Keratinocyte (primary cell): Measurements from ENCODE around the gene ALK. TPM values are rescaled to one million over a fixed set of nuclear protein-coding genes. Genes with fewer than 3 reads are reported as not detected.

Experiments
- DNase-seq: peaks from one replicate; pipeline ENCODE4 v3.0.0-alpha.2; 2011; ENCODE audit warnings: low read depth, missing footprints, low spot score
- FAIRE-seq: peaks from 2 replicates; lab custom pipeline; 2011; peaks lifted over from hg19 to GRCh38; lab: Jason Lieb, UNC
- H2AFZ ChIP-seq: 2 replicates; pipeline ENCODE4 v1.6.0; 2012; ENCODE audit warnings: low read length, control low read depth, inconsistent platforms; ENCODE audit not compliant: control insufficient read depth
- H3K27ac ChIP-seq: 2 replicates; pipeline ENCODE4 v1.5.1; 2011; ENCODE audit warnings: low read length; ENCODE audit not compliant: control insufficient read depth, insufficient read depth
- H3K27me3 ChIP-seq: 3 replicates; pipeline ENCODE4 v1.6.0; 2011; ENCODE audit warnings: low read length; ENCODE audit not compliant: control insufficient read depth, insufficient read depth; ENCODE audit errors: extremely low read depth
- H3K36me3 ChIP-seq, 2 experiments: 2 replicates in 1 of 2; 3 replicates in 1 of 2; pipeline ENCODE4 v1.5.1; 2011; ENCODE audit warnings: low read length in 2 of 2, mild to moderate bottlenecking in 1 of 2; ENCODE audit not compliant: control insufficient read depth in 2 of 2, insufficient read depth in 2 of 2; ENCODE audit errors: extremely low read depth in 1 of 2
- H3K4me1 ChIP-seq: 3 replicates; pipeline ENCODE4 v1.5.1; 2011; ENCODE audit warnings: low read length; ENCODE audit not compliant: control insufficient read depth, insufficient read depth; ENCODE audit errors: extremely low read depth
- H3K4me2 ChIP-seq: 3 replicates; pipeline ENCODE4 v1.6.0; 2011; ENCODE audit warnings: low read depth, low read length; ENCODE audit not compliant: control insufficient read depth, insufficient read depth; ENCODE audit errors: extremely low read depth
- H3K4me3 ChIP-seq, 3 experiments: fragments of 200-600 bp in 1 of 3; sonication (generic) in 1 of 3; 2 replicates in 2 of 3; 3 replicates in 1 of 3; pipeline ENCODE4 v1.5.1; 2011 to 2016; ENCODE audit warnings: low read length in 3 of 3, mild to moderate bottlenecking in 3 of 3, control low read depth in 2 of 3, inconsistent platforms in 1 of 3, low read depth in 1 of 3, mixed read lengths in 1 of 3, mixed run types in 1 of 3, moderate library complexity in 1 of 3; ENCODE audit not compliant: control insufficient read depth in 2 of 3, insufficient read depth in 2 of 3; ENCODE audit errors: extremely low read depth in 1 of 3
- H3K79me2 ChIP-seq: 2 replicates; pipeline ENCODE4 v1.6.0; 2012; ENCODE audit warnings: low read length; ENCODE audit not compliant: control insufficient read depth, insufficient read depth
- H3K9ac ChIP-seq: 3 replicates; pipeline ENCODE4 v1.6.0; 2011; ENCODE audit warnings: low read length; ENCODE audit not compliant: control insufficient read depth, insufficient read depth; ENCODE audit errors: extremely low read depth
- H3K9me1 ChIP-seq: 3 replicates; pipeline ENCODE4 v1.6.0; 2011; ENCODE audit warnings: low read length; ENCODE audit not compliant: control insufficient read depth, insufficient read depth; ENCODE audit errors: extremely low read depth
- H3K9me3 ChIP-seq: 2 replicates; pipeline ENCODE4 v1.5.1; 2012; ENCODE audit warnings: low read depth, low read length; ENCODE audit not compliant: control insufficient read depth
- H4K20me1 ChIP-seq: 3 replicates; pipeline ENCODE4 v1.6.0; 2011; ENCODE audit warnings: low read length; ENCODE audit not compliant: control insufficient read depth, insufficient read depth; ENCODE audit errors: extremely low read depth
- CTCF ChIP-seq, 3 experiments: IDR thresholded peaks in 1 of 3; conservative IDR thresholded peaks in 1 of 3; optimal IDR thresholded peaks in 1 of 3; 2 replicates in 2 of 3; 3 replicates in 1 of 3; pipeline versions ENCODE3 to v1.5.1; 2011; ENCODE audit warnings: low read length in 3 of 3, mild to moderate bottlenecking in 3 of 3, moderate library complexity in 2 of 3, control low read depth in 1 of 3, inconsistent platforms in 1 of 3; ENCODE audit not compliant: insufficient read depth in 2 of 3; ENCODE audit errors: extremely low read depth in 1 of 3
- EZH2 ChIP-seq: IDR thresholded peaks from one replicate; pipeline ENCODE4 v1.6.1; 2012; ENCODE audit warnings: inconsistent platforms, mild to moderate bottlenecking, low read length, moderate library complexity
- dilution Hi-C: fragments of 300-500 bp; cut with MboI; formaldehyde crosslinking; loops from one replicate; pipeline ENCODE4 v1.7.0; 2020; ENCODE audit warnings: low sequenced_read_pairs; ENCODE audit not compliant: extremely low pct_ligation_motif_present
- polyA plus RNA-seq, 5 experiments: library from polyadenylated mRNA; depleted of rRNA in 3 of 5; stranded (reverse) in 3 of 5; stranded (forward) in 1 of 5; unstranded in 1 of 5; fragments of >200 nt; gene quantifications; 1 replicate in 1 of 5; 2 replicates in 3 of 5; 3 replicates in 1 of 5; pipeline versions ENCODE4 v1.2.1 to v1.2.3, GENCODE V29; 2011 to 2012; ENCODE audit warnings: missing spikeins in 2 of 5, low read depth in 1 of 5, low replicate concordance in 1 of 5

ALK gene
- polyA plus RNA-seq, 1 donor (not counting 4 experiments of a cell fraction or from before 2014, with no cell fraction given) = not detected

- DNase-seq (no peak), FAIRE-seq (no peak)
- H3K79me2 ChIP-seq = no peaks in the 10 kb centered on the region
- no peaks in the 10 kb centered on the region for H3K36me3 ChIP-seq
- H4K20me1 ChIP-seq = peaks cover 2% of the 10 kb centered on the region
- no peak for TF ChIP-seq EZH2
- TF ChIP-seq CTCF (optimal IDR thresholded peaks at IDR 0.05 in 1 of 3, IDR thresholded peaks at IDR 0.05 in 1 of 3, conservative IDR thresholded peaks at IDR 0.05 in 1 of 3; ENCODE audit: extremely low read depth in 1 of 3, insufficient read depth in 2 of 3, low read length in 3 of 3) = no peak
- H3K27me3 ChIP-seq = peaks cover 40% of the 10 kb centered on the region
- no peak overlapping the region for H3K9ac ChIP-seq
- dilution Hi-C loops = no loop called here
- H3K4me1 ChIP-seq = peaks cover 14% of the 10 kb centered on the region
- no peak overlapping the region for H3K4me2 ChIP-seq
- no peaks in the 10 kb centered on the region for H3K9me3 ChIP-seq
- H3K27ac ChIP-seq = no peak overlapping the region
- no peak overlapping the region for H2AFZ ChIP-seq
- no peaks in the 10 kb centered on the region for H3K9me1 ChIP-seq
- H3K4me3 ChIP-seq = no peak overlapping the region
Measured at GRCh38 chr2:29226375-29226774, 695.0 kb downstream of the ALK start.

GRCh38 chr2:29225814-29226213, 695.6 kb downstream of the ALK start:
- Histone ChIP-seq H3K4me3 (no peak overlapping the region), H4K20me1 (peaks cover 2% of the 10 kb centered on the region), H3K27me3 (peaks cover 40% of the 10 kb centered on the region), H3K27ac (no peak overlapping the region), H3K9me3 (no peaks in the 10 kb centered on the region), H3K9me1 (no peaks in the 10 kb centered on the region), H3K4me2 (no peak overlapping the region), H3K36me3 (no peaks in the 10 kb centered on the region), H2AFZ (no peak overlapping the region), H3K79me2 (no peaks in the 10 kb centered on the region), H3K4me1 (peaks cover 14% of the 10 kb centered on the region), H3K9ac (no peak overlapping the region)
- dilution Hi-C loops = no loop called here
- FAIRE-seq = no peak
- DNase-seq = no peak
- no peak for TF ChIP-seq CTCF (optimal IDR thresholded peaks at IDR 0.05 in 1 of 3, IDR thresholded peaks at IDR 0.05 in 1 of 3, conservative IDR thresholded peaks at IDR 0.05 in 1 of 3; ENCODE audit: extremely low read depth in 1 of 3, insufficient read depth in 2 of 3, low read length in 3 of 3)
